22Rv1 (cell line): Measurements from ENCODE around the gene TRIOBP.
A peak's percentile ranks its signal among the peaks of the same experiment; 100 is the strongest.

Source experiments
- H3K27ac ChIP-seq: fragments of 450-650 bp; 2 replicates; pipeline ENCODE4 v1.5.1; 2017
- ZFX ChIP-seq: fragments of 450-650 bp; IDR thresholded peaks from 2 replicates; pipeline ENCODE4 v1.6.1; 2017; ENCODE audit warnings: antibody characterized with exemption, borderline replicate concordance
- TF ChIP-seq, protein P1 (sequence below): fragments of 450-650 bp; IDR thresholded peaks from 2 replicates; pipeline ENCODE4 v1.5.1; 2017; ENCODE audit warnings: mild to moderate bottlenecking

The TRIOBP gene

DNA sequence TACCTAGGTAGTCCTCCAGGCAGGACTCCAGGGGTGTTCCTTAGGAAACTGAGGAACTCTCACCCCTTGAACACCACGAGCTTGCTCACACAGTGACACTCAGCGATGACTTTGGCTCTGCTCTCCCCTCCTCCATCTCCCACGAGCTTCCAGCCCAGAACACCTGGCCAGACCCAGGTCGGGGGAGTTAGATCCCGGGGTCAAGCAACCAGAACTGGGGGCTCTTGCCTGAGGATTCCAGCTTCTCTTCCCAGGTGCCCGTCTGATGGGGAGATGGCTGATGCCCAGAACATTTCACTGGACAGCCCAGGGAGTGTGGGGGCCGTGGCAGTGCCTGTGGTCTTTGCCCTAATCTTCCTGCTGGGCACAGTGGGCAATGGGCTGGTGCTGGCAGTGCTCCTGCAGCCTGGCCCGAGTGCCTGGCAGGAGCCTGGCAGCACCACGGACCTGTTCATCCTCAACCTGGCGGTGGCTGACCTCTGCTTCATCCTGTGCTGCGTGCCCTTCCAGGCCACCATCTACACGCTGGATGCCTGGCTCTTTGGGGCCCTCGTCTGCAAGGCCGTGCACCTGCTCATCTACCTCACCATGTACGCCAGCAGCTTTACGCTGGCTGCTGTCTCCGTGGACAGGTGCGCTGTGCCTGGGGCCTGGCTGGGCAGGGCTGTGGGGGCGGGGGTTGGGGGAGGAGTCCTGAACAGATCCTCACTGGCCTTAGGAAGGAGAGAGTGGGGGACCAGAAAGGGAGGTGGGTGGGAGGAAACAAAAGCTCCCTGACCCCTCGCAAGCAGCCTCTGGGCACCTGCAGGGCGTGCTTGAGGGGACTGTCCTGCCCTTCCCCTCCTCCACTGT is 126.5 kb downstream of the TRIOBP start, which contains the start of gene GALR3:
Gene GALR3 (plus strand): TSS at position 249 of the 852 bp plus-strand sequence. CDS start 25 bp downstream, at position 274.
- TF ChIP-seq, protein P1, sequence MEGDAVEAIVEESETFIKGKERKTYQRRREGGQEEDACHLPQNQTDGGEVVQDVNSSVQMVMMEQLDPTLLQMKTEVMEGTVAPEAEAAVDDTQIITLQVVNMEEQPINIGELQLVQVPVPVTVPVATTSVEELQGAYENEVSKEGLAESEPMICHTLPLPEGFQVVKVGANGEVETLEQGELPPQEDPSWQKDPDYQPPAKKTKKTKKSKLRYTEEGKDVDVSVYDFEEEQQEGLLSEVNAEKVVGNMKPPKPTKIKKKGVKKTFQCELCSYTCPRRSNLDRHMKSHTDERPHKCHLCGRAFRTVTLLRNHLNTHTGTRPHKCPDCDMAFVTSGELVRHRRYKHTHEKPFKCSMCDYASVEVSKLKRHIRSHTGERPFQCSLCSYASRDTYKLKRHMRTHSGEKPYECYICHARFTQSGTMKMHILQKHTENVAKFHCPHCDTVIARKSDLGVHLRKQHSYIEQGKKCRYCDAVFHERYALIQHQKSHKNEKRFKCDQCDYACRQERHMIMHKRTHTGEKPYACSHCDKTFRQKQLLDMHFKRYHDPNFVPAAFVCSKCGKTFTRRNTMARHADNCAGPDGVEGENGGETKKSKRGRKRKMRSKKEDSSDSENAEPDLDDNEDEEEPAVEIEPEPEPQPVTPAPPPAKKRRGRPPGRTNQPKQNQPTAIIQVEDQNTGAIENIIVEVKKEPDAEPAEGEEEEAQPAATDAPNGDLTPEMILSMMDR = no peak
- TF ChIP-seq ZFX = no peak
- no peak within 1 kb of the TSS for H3K27ac ChIP-seq

DNA sequence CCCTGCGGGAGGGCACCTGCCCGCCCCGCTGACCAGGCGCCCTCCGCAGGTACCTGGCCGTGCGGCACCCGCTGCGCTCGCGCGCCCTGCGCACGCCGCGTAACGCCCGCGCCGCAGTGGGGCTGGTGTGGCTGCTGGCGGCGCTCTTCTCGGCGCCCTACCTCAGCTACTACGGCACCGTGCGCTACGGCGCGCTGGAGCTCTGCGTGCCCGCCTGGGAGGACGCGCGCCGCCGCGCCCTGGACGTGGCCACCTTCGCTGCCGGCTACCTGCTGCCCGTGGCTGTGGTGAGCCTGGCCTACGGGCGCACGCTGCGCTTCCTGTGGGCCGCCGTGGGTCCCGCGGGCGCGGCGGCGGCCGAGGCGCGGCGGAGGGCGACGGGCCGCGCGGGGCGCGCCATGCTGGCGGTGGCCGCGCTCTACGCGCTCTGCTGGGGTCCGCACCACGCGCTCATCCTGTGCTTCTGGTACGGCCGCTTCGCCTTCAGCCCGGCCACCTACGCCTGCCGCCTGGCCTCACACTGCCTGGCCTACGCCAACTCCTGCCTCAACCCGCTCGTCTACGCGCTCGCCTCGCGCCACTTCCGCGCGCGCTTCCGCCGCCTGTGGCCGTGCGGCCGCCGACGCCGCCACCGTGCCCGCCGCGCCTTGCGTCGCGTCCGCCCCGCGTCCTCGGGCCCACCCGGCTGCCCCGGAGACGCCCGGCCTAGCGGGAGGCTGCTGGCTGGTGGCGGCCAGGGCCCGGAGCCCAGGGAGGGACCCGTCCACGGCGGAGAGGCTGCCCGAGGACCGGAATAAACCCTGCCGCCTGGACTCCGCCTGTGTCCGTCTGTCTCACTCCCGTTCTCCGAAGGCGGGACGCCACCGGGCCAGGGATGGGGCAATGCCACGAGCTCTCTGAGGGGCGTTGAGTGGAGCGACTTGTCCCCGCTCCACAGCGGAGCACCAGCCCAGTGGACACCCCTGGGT is 128.1 kb downstream of the TRIOBP start:
- H3K27ac ChIP-seq = peak overlapping the region; percentile 44
- TF ChIP-seq, protein P1 = peak; percentile 58
- TF ChIP-seq ZFX = no peak
